OCI-LY1 (cell line): Measurements from ENCODE around the gene TTLL11.

Source experiments
- H2AFZ ChIP-seq: fragments of 200-600 bp; sonication (generic), shearing (Covaris generic); 2 replicates; pipeline ENCODE4 v1.6.0; 2014; ENCODE audit warnings: antibody characterized with exemption, mild to moderate bottlenecking, low read length
- H3F3A ChIP-seq: fragments of 200-600 bp; sonication (generic), shearing (Covaris generic); 2 replicates; pipeline ENCODE4 v1.6.0; 2014; ENCODE audit warnings: mild to moderate bottlenecking, antibody characterized with exemption, low read length, moderate library complexity; ENCODE audit not compliant: insufficient read depth
- H3K27ac ChIP-seq: fragments of 200-600 bp; sonication (generic); 2 replicates; pipeline ENCODE4 v1.5.1; 2014; ENCODE audit warnings: low read length, mixed run types, mild to moderate bottlenecking, low read depth; ENCODE audit not compliant: poor library complexity, severe bottlenecking
- H3K27me3 ChIP-seq: fragments of 200-600 bp; sonication (generic); 2 replicates; pipeline ENCODE4 v1.6.0; 2014; ENCODE audit warnings: antibody characterized with exemption, mild to moderate bottlenecking, low read length, moderate library complexity; ENCODE audit not compliant: insufficient read depth
- H3K36me3 ChIP-seq: fragments of 200-600 bp; sonication (generic); 2 replicates; pipeline ENCODE4 v1.6.1; 2014; ENCODE audit warnings: mild to moderate bottlenecking, antibody characterized with exemption, low read length, moderate library complexity, mixed read lengths; ENCODE audit not compliant: insufficient read depth
- H3K4me1 ChIP-seq: fragments of 200-600 bp; sonication (generic); 2 replicates; pipeline ENCODE4 v1.5.1; 2014; ENCODE audit warnings: mild to moderate bottlenecking, low read length, moderate library complexity; ENCODE audit not compliant: insufficient read depth, severe bottlenecking
- H3K4me2 ChIP-seq: fragments of 200-600 bp; sonication (generic), shearing (Covaris generic); 2 replicates; pipeline ENCODE4 v1.6.1; 2014; ENCODE audit warnings: low read length
- H3K4me3 ChIP-seq: fragments of 200-600 bp; sonication (generic); 2 replicates; pipeline ENCODE4 v1.5.1; 2014; ENCODE audit warnings: low read length, low read depth, mild to moderate bottlenecking, mixed read lengths; ENCODE audit not compliant: poor library complexity, severe bottlenecking
- H3K79me2 ChIP-seq: fragments of 200-600 bp; shearing (Covaris generic); 2 replicates; pipeline ENCODE4 v1.6.1; 2016; ENCODE audit warnings: mixed run types, low read length, mixed read lengths; ENCODE audit not compliant: insufficient read depth
- H3K9ac ChIP-seq: fragments of 200-600 bp; sonication (generic), shearing (Covaris generic); 2 replicates; pipeline ENCODE4 v1.6.1; 2014; ENCODE audit warnings: mild to moderate bottlenecking, low read length, mixed read lengths
- H3K9me2 ChIP-seq: fragments of 200-600 bp; sonication (generic), shearing (Covaris generic); 2 replicates; pipeline ENCODE4 v1.6.1; 2014; ENCODE audit warnings: low read depth, mild to moderate bottlenecking, low read length, mixed read lengths
- H3K9me3 ChIP-seq: fragments of 200-600 bp; shearing (Covaris generic); 2 replicates; pipeline ENCODE4 v1.6.1; 2014; ENCODE audit warnings: low read length, mixed read lengths
- H4K20me1 ChIP-seq: fragments of 200-600 bp; sonication (generic), shearing (Covaris generic); 2 replicates; pipeline ENCODE4 v1.6.0; 2016; ENCODE audit warnings: mild to moderate bottlenecking, low read length; ENCODE audit not compliant: insufficient read depth
- EZH2 ChIP-seq: fragments of 200-600 bp; sonication (generic), shearing (Covaris generic); IDR thresholded peaks from 2 replicates; pipeline ENCODE4 v1.8.0; 2017; ENCODE audit warnings: borderline replicate concordance, mixed run types, mild to moderate bottlenecking, antibody characterized with exemption, low read length, moderate library complexity, mixed read lengths
- TF ChIP-seq, protein P1 (sequence below): fragments of 200-600 bp; sonication (generic), shearing (Covaris generic); IDR thresholded peaks from 2 replicates; pipeline ENCODE4 v1.5.1; 2017; ENCODE audit warnings: mild to moderate bottlenecking, antibody characterized with exemption, low read length, moderate library complexity, mixed read lengths

TTLL11 gene, protein sequence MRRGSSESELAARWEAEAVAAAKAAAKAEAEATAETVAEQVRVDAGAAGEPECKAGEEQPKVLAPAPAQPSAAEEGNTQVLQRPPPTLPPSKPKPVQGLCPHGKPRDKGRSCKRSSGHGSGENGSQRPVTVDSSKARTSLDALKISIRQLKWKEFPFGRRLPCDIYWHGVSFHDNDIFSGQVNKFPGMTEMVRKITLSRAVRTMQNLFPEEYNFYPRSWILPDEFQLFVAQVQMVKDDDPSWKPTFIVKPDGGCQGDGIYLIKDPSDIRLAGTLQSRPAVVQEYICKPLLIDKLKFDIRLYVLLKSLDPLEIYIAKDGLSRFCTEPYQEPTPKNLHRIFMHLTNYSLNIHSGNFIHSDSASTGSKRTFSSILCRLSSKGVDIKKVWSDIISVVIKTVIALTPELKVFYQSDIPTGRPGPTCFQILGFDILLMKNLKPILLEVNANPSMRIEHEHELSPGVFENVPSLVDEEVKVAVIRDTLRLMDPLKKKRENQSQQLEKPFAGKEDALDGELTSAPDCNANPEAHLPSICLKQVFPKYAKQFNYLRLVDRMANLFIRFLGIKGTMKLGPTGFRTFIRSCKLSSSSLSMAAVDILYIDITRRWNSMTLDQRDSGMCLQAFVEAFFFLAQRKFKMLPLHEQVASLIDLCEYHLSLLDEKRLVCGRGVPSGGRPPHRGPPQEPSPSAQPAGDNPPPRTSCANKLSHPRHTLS

DNA sequence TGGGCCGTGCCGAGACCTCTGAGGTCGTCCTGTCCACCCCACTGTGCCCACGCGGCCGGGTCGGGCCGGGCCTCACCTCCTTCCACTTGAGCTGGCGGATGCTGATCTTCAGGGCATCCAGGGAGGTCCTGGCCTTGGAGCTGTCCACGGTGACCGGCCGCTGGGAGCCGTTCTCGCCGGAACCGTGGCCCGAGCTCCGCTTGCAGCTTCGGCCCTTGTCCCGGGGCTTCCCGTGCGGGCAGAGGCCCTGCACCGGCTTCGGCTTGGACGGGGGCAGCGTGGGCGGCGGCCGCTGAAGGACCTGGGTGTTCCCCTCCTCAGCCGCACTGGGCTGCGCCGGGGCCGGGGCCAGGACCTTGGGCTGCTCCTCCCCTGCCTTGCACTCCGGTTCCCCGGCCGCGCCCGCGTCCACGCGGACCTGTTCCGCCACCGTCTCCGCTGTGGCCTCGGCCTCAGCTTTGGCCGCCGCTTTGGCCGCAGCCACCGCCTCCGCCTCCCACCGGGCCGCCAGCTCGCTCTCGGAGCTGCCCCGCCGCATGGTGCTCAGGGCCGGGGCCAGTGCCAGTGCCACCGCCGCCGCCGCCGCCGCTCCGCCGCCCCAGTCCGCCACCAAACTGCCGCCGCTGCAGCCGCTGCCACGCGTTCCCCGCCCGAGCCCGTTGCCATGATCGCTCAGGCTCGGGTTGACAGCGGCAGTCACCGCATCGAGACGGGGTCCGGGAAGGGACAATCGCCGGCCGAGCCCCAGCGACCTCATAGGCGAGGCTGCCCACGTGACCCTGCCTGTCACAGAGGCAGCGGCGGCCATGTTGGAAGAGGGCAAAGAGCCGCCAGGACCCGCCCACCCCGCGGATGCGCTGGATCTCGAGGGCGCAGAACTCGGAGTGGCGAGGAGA, at the start of gene TTLL11:
Gene TTLL11 (minus strand): TSS at position 698 of the 896 bp plus-strand sequence. CDS start 160 bp downstream, at position 538.
- no peak within 1 kb of the TSS for H3K27ac ChIP-seq
- peak within 1 kb of the TSS; percentile 65 for H3K9ac ChIP-seq
- no peak for TF ChIP-seq EZH2
- TF ChIP-seq, protein P1, sequence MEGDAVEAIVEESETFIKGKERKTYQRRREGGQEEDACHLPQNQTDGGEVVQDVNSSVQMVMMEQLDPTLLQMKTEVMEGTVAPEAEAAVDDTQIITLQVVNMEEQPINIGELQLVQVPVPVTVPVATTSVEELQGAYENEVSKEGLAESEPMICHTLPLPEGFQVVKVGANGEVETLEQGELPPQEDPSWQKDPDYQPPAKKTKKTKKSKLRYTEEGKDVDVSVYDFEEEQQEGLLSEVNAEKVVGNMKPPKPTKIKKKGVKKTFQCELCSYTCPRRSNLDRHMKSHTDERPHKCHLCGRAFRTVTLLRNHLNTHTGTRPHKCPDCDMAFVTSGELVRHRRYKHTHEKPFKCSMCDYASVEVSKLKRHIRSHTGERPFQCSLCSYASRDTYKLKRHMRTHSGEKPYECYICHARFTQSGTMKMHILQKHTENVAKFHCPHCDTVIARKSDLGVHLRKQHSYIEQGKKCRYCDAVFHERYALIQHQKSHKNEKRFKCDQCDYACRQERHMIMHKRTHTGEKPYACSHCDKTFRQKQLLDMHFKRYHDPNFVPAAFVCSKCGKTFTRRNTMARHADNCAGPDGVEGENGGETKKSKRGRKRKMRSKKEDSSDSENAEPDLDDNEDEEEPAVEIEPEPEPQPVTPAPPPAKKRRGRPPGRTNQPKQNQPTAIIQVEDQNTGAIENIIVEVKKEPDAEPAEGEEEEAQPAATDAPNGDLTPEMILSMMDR = no peak
- no peaks in the 10 kb centered on the region for H3K36me3 ChIP-seq
- H3K9me3 ChIP-seq = no peaks in the 10 kb centered on the region
- no peaks in the 10 kb centered on the region for H3F3A ChIP-seq
- H3K79me2 ChIP-seq = no peaks in the 10 kb centered on the region
- H3K4me1 ChIP-seq = peaks cover 16% of the 10 kb centered on the region
- no peaks in the 10 kb centered on the region for H4K20me1 ChIP-seq
- no peak within 1 kb of the TSS for H2AFZ ChIP-seq
- H3K27me3 ChIP-seq = no peaks in the 10 kb centered on the region
- peak within 1 kb of the TSS; percentile 84 for H3K4me3 ChIP-seq
- no peaks in the 10 kb centered on the region for H3K9me2 ChIP-seq
- peak within 1 kb of the TSS; percentile 96 for H3K4me2 ChIP-seq

DNA sequence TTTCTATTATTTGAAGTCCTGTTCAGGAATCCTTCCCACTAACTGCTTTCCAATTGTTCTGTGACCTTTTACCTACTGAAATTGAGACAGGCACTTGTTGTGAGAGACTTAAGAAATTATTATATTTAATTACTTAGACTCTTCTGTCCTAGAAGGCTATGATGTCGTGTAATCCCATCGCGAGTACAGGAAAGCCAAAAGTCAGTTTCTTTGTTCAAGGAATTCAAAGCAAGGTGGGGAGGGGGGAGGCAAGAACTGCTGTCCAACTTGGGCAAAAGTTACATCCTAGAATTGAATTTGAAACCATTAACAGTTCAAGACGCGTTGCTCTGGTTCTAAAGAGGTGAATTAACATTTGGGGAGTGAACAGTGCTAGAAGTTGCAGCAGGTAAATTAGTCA, 48.6 kb upstream of the TTLL11 start:
- Histone ChIP-seq H3K36me3 (peaks cover 40% of the 10 kb centered on the region), H3K27me3 (no peaks in the 10 kb centered on the region), H3K9me2 (no peaks in the 10 kb centered on the region), H3K27ac (no peak overlapping the region), H4K20me1 (no peaks in the 10 kb centered on the region), H3K9ac (no peak overlapping the region), H3K9me3 (no peaks in the 10 kb centered on the region), H2AFZ (no peak overlapping the region), H3K4me3 (no peak overlapping the region), H3K4me2 (no peak overlapping the region), H3K79me2 (no peaks in the 10 kb centered on the region), H3K4me1 (no peaks in the 10 kb centered on the region), H3F3A (no peaks in the 10 kb centered on the region)
- no peak for TF ChIP-seq EZH2
- TF ChIP-seq, protein P1 = no peak

DNA sequence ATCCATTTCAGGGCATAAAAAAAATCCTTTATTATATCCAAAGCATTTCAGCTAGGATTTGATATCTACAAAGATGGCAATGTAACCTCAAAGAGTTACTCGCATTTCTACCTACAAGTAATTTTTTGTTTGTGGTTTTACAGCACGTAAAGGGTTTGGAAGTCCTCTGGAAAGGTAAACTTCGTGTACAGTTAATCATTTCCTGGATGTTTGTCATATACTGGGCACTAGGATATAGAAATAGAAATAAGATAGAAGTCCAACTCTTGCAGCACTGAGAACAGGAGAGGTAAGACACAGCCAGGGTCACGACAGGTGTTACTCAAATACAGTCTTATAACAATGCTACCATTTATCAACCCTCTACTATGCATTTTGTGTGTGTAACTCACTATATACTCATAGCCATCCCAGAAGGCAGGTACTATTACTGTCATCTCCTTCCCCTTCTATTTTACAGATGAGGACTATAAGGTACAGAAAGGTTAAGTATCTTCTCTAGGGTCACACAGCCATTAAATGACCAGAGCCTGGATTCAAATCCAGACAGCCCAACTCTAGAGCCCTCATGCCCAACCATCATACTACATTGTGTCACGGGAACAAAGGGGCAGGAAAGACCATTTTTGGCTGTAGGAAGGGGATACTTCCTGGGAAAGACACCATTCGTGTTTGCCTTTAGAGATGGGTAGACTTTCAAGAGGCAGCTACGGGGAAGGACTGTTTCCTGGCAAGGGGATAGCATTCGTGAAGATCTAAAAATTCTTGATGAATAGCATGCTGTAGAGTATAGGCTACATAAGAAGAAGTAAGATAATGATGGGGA, 47.5 kb upstream of the TTLL11 start:
- H3K9me2 ChIP-seq = no peaks in the 10 kb centered on the region
- H3K9ac ChIP-seq = no peak overlapping the region
- H3K4me1 ChIP-seq = no peaks in the 10 kb centered on the region
- H3K27ac ChIP-seq = no peak overlapping the region
- no peak for TF ChIP-seq EZH2
- TF ChIP-seq, protein P1 = no peak
- no peak overlapping the region for H3K4me2 ChIP-seq
- H3K4me3 ChIP-seq = no peak overlapping the region
- no peaks in the 10 kb centered on the region for H3K79me2 ChIP-seq
- H4K20me1 ChIP-seq = no peaks in the 10 kb centered on the region
- no peaks in the 10 kb centered on the region for H3K9me3 ChIP-seq
- H3F3A ChIP-seq = no peaks in the 10 kb centered on the region
- H3K27me3 ChIP-seq = no peaks in the 10 kb centered on the region
- peaks cover 34% of the 10 kb centered on the region for H3K36me3 ChIP-seq
- no peak overlapping the region for H2AFZ ChIP-seq
